Liver (tissue), 3 donors: ENCODE results near the gene SHC3.

ENCODE experiments used
- EGR1 ChIP-seq, 2 donors: IDR thresholded peaks; 2 replicates each; pipeline ENCODE4 v1.6.1; 2016 to 2018; ENCODE audit warnings: antibody characterized with exemption in 2 of 2, low read depth in 2 of 2
- FOXA1 ChIP-seq: IDR thresholded peaks from 2 replicates; pipeline ENCODE4 v1.6.1; 2016; ENCODE audit warnings: antibody characterized with exemption
- FOXA2 ChIP-seq: IDR thresholded peaks from 2 replicates; pipeline ENCODE4 v1.6.1; 2016; ENCODE audit warnings: antibody characterized with exemption
- MAX ChIP-seq: IDR thresholded peaks from 2 replicates; pipeline ENCODE4 v1.6.1; 2016; ENCODE audit warnings: antibody characterized with exemption
- NR2F2 ChIP-seq: IDR thresholded peaks from 2 replicates; pipeline ENCODE4 v1.6.1; 2016; ENCODE audit warnings: antibody characterized with exemption
- RXRA ChIP-seq, 2 donors: IDR thresholded peaks; 2 replicates each; pipeline ENCODE4 v1.6.1; 2017 to 2018; ENCODE audit warnings: antibody characterized with exemption in 2 of 2, mild to moderate bottlenecking in 1 of 2
- TAF1 ChIP-seq: conservative IDR thresholded peaks from 2 replicates; pipeline ENCODE4 v1.6.1; 2016; ENCODE audit warnings: antibody characterized with exemption, mild to moderate bottlenecking
- TF ChIP-seq, protein P1 (sequence below): IDR thresholded peaks from 2 replicates; pipeline ENCODE4 v1.6.1; 2016; ENCODE audit warnings: antibody characterized with exemption
- TF ChIP-seq, protein P2 (sequence below): fragments of 150-350 bp; IDR thresholded peaks from 2 replicates; pipeline ENCODE4 v1.5.1; 2017; ENCODE audit warnings: improper control_type of control experiment, low read depth, low read length; ENCODE audit not compliant: missing input control
- TF ChIP-seq, protein P3 (sequence below): IDR thresholded peaks from 2 replicates; pipeline ENCODE4 v1.6.1; 2016; ENCODE audit warnings: antibody characterized with exemption, mild to moderate bottlenecking
- donor health status: healthy.
- donor health status: healthy.

DNA sequence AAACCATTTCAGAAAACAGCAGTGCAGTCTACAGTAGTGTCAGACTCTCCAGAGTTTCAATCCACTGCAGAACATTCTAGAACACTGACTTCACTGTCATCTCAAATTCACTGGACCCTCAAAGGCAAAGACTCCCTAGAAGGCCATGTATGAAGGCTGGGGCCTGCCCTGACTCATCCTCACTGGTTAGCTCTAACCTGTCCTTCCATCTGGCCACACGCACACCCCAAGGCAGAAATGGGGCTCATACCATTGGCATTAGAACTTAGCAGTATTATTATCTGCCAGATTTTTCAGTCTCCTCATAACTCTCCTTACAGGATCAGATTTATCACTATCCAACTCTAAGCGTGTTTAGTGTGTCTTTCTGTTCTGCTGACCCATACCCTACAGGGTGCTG is 166.9 kb downstream of the SHC3 start:
- TF ChIP-seq, protein P1, sequence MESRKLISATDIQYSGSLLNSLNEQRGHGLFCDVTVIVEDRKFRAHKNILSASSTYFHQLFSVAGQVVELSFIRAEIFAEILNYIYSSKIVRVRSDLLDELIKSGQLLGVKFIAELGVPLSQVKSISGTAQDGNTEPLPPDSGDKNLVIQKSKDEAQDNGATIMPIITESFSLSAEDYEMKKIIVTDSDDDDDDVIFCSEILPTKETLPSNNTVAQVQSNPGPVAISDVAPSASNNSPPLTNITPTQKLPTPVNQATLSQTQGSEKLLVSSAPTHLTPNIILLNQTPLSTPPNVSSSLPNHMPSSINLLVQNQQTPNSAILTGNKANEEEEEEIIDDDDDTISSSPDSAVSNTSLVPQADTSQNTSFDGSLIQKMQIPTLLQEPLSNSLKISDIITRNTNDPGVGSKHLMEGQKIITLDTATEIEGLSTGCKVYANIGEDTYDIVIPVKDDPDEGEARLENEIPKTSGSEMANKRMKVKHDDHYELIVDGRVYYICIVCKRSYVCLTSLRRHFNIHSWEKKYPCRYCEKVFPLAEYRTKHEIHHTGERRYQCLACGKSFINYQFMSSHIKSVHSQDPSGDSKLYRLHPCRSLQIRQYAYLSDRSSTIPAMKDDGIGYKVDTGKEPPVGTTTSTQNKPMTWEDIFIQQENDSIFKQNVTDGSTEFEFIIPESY, result no peak
- TF ChIP-seq TAF1 (no peak), EGR1 (IDR thresholded peaks at IDR 0.05; ENCODE audit: low read depth in 2 of 2) (no peak), NR2F2 (no peak), RXRA (IDR thresholded peaks at IDR 0.05) (no peak), FOXA1 (no peak), MAX (no peak), FOXA2 (no peak)
- TF ChIP-seq, protein P2, sequence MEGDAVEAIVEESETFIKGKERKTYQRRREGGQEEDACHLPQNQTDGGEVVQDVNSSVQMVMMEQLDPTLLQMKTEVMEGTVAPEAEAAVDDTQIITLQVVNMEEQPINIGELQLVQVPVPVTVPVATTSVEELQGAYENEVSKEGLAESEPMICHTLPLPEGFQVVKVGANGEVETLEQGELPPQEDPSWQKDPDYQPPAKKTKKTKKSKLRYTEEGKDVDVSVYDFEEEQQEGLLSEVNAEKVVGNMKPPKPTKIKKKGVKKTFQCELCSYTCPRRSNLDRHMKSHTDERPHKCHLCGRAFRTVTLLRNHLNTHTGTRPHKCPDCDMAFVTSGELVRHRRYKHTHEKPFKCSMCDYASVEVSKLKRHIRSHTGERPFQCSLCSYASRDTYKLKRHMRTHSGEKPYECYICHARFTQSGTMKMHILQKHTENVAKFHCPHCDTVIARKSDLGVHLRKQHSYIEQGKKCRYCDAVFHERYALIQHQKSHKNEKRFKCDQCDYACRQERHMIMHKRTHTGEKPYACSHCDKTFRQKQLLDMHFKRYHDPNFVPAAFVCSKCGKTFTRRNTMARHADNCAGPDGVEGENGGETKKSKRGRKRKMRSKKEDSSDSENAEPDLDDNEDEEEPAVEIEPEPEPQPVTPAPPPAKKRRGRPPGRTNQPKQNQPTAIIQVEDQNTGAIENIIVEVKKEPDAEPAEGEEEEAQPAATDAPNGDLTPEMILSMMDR, result no peak
- TF ChIP-seq, protein P3, sequence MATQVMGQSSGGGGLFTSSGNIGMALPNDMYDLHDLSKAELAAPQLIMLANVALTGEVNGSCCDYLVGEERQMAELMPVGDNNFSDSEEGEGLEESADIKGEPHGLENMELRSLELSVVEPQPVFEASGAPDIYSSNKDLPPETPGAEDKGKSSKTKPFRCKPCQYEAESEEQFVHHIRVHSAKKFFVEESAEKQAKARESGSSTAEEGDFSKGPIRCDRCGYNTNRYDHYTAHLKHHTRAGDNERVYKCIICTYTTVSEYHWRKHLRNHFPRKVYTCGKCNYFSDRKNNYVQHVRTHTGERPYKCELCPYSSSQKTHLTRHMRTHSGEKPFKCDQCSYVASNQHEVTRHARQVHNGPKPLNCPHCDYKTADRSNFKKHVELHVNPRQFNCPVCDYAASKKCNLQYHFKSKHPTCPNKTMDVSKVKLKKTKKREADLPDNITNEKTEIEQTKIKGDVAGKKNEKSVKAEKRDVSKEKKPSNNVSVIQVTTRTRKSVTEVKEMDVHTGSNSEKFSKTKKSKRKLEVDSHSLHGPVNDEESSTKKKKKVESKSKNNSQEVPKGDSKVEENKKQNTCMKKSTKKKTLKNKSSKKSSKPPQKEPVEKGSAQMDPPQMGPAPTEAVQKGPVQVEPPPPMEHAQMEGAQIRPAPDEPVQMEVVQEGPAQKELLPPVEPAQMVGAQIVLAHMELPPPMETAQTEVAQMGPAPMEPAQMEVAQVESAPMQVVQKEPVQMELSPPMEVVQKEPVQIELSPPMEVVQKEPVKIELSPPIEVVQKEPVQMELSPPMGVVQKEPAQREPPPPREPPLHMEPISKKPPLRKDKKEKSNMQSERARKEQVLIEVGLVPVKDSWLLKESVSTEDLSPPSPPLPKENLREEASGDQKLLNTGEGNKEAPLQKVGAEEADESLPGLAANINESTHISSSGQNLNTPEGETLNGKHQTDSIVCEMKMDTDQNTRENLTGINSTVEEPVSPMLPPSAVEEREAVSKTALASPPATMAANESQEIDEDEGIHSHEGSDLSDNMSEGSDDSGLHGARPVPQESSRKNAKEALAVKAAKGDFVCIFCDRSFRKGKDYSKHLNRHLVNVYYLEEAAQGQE, result no peak
